ENCODE data around the gene SNX9. TPM values are rescaled to one million over a fixed set of nuclear protein-coding genes. Genes with fewer than 3 reads are reported as not detected.

Gene SNX9
- total RNA-seq, 1 experiment from 2014 or later: 24.8 TPM

- ChIA-PET CTCF (no interaction called here), POLR2A (ENCODE audit: low non-redundant PET) (no interaction called here)
- peaks cover 11% of the 10 kb centered on the region for H3K36me3 ChIP-seq (ENCODE audit: insufficient read depth, low read length, poor library complexity, severe bottlenecking)
- H3K9me3 ChIP-seq (ENCODE audit: low read depth, low read length, poor library complexity, severe bottlenecking): no peaks in the 10 kb centered on the region
- no TSS peak for BruUV-seq (replicated peaks)
- H3K4me1 ChIP-seq (ENCODE audit: insufficient read depth, low read length, poor library complexity, severe bottlenecking): no peaks in the 10 kb centered on the region
- intact Hi-C loops (cut with micrococcal nuclease; ENCODE audit: unreplicated experiment): loop anchor here (5.0 kb wide), 1 partner anchor 188 kb away; no protein-coding TSS in a partner anchor
- no peaks in the 10 kb centered on the region for H3K27me3 ChIP-seq (replicated peaks; ENCODE audit: insufficient read depth, low read depth, low read length, poor library complexity)
- no peak overlapping the region for H3K4me3 ChIP-seq (ENCODE audit: low read depth, low read length, poor library complexity, severe bottlenecking)
- no peak for TF ChIP-seq CTCF (conservative IDR thresholded peaks at IDR 0.05; ENCODE audit: low read depth, low read length)
- no peak for TF ChIP-seq EZH2 (IDR thresholded peaks at IDR 0.05; ENCODE audit: borderline replicate concordance, low read depth, low read length, poor library complexity, severe bottlenecking)
- no peak for DNase-seq (ENCODE audit: low spot score)
- H3K27ac ChIP-seq (ENCODE audit: low read depth, low read length, poor library complexity, severe bottlenecking): no peak overlapping the region
Observed at GRCh38 chr6:157884756-157885155, 61.7 kb downstream of the SNX9 start.

- POLR2A ChIA-PET (ENCODE audit: low non-redundant PET): no interaction called here
- H3K27ac ChIP-seq (ENCODE audit: low read depth, low read length, poor library complexity, severe bottlenecking): no peak overlapping the region
- BruUV-seq (replicated peaks): no TSS peak
- CTCF ChIA-PET: no interaction called here
- H3K27me3 ChIP-seq (replicated peaks; ENCODE audit: insufficient read depth, low read depth, low read length, poor library complexity): no peaks in the 10 kb centered on the region
- no peak overlapping the region for H3K4me3 ChIP-seq (ENCODE audit: low read depth, low read length, poor library complexity, severe bottlenecking)
- intact Hi-C loops (cut with micrococcal nuclease; ENCODE audit: unreplicated experiment): loop anchor here (5.0 kb wide), 1 partner anchor 187 kb away; no protein-coding TSS in a partner anchor
- no peak for DNase-seq (ENCODE audit: low spot score)
- no peaks in the 10 kb centered on the region for H3K9me3 ChIP-seq (ENCODE audit: low read depth, low read length, poor library complexity, severe bottlenecking)
- peaks cover 11% of the 10 kb centered on the region for H3K36me3 ChIP-seq (ENCODE audit: insufficient read depth, low read length, poor library complexity, severe bottlenecking)
- no peaks in the 10 kb centered on the region for H3K4me1 ChIP-seq (ENCODE audit: insufficient read depth, low read length, poor library complexity, severe bottlenecking)
- TF ChIP-seq EZH2 (IDR thresholded peaks at IDR 0.05; ENCODE audit: borderline replicate concordance, low read depth, low read length, poor library complexity, severe bottlenecking): no peak
- no peak for TF ChIP-seq CTCF (conservative IDR thresholded peaks at IDR 0.05; ENCODE audit: low read depth, low read length)
Observed at GRCh38 chr6:157885211-157885788, 62.3 kb downstream of the SNX9 start.

GRCh38 chr6:157885876-157886275, 62.8 kb downstream of the SNX9 start:
- ChIA-PET POLR2A (ENCODE audit: low non-redundant PET) (no interaction called here), CTCF (no interaction called here)
- intact Hi-C loops (cut with micrococcal nuclease; ENCODE audit: unreplicated experiment): loop anchor here (5.0 kb wide), 1 partner anchor 186 kb away; no protein-coding TSS in a partner anchor

More at GRCh38 chr6:157885876-157886275, 62.8 kb downstream of the SNX9 start:
- Histone ChIP-seq H3K4me1 (ENCODE audit: insufficient read depth, low read length, poor library complexity, severe bottlenecking) (no peaks in the 10 kb centered on the region), H3K9me3 (ENCODE audit: low read depth, low read length, poor library complexity, severe bottlenecking) (no peaks in the 10 kb centered on the region), H3K27me3 (replicated peaks; ENCODE audit: insufficient read depth, low read depth, low read length, poor library complexity) (no peaks in the 10 kb centered on the region), H3K36me3 (ENCODE audit: insufficient read depth, low read length, poor library complexity, severe bottlenecking) (peaks cover 11% of the 10 kb centered on the region), H3K4me3 (ENCODE audit: low read depth, low read length, poor library complexity, severe bottlenecking) (no peak overlapping the region), H3K27ac (ENCODE audit: low read depth, low read length, poor library complexity, severe bottlenecking) (no peak overlapping the region)
- DNase-seq (ENCODE audit: low spot score): no peak
- TF ChIP-seq CTCF (conservative IDR thresholded peaks at IDR 0.05; ENCODE audit: low read depth, low read length) (no peak), EZH2 (IDR thresholded peaks at IDR 0.05; ENCODE audit: borderline replicate concordance, low read depth, low read length, poor library complexity, severe bottlenecking) (no peak)
- BruUV-seq (replicated peaks): no TSS peak
